ENCODE data around the gene KCTD16.

- no peak for TF ChIP-seq FOSL1 (IDR thresholded peaks at IDR 0.05; ENCODE audit: low read depth)
- no peak for TF ChIP-seq CTCF (IDR thresholded peaks at IDR 0.05 in 2 of 3, conservative IDR thresholded peaks at IDR 0.05 in 1 of 3; ENCODE audit: borderline replicate concordance in 1 of 3, insufficient read depth in 1 of 3, low read depth in 2 of 3, low read length in 2 of 3)
- TF ChIP-seq POLR2A (IDR thresholded peaks at IDR 0.05; ENCODE audit: borderline replicate concordance, extremely low read depth, insufficient read depth, insufficient read length), result no peak
- TF ChIP-seq POLR2AphosphoS5 (IDR thresholded peaks at IDR 0.05; ENCODE audit: low read depth, low read length), result no peak
- TF ChIP-seq EZH2 (IDR thresholded peaks at IDR 0.05), result no peak
These were observed 257.7 kb downstream of the KCTD16 start for GRCh38 chr5:144428326-144428725.

Measured in HCT116 (cell line).